Right atrium auricular region (tissue), 2 donors: ENCODE measurements around the gene AQP1. TPM values are rescaled to one million over a fixed set of nuclear protein-coding genes. Genes with fewer than 3 reads are reported as not detected.

Source experiments
- DNase-seq: peaks from one replicate; pipeline ENCODE4 v3.0.0-alpha.2; 2019; ENCODE audit warnings: low spot score
- H3K27ac ChIP-seq, 2 donors: fragments of 200-600 bp; sonication (generic); 1 replicate in 1 of 2; 2 replicates in 1 of 2; pipeline ENCODE4 v1.5.1; 2016 to 2019
- H3K27me3 ChIP-seq, 2 donors: fragments of 200-600 bp; sonication (generic); one replicate each; pipeline versions ENCODE4 v1.5.1 to v1.6.0; 2017 to 2019
- H3K36me3 ChIP-seq: fragments of 200-600 bp; sonication (generic); one replicate; pipeline ENCODE4 v1.5.1; 2016
- H3K4me1 ChIP-seq, 2 donors: fragments of 200-600 bp; sonication (generic); one replicate each; pipeline versions ENCODE4 v1.5.1 to v1.6.0; 2017 to 2019
- H3K4me3 ChIP-seq, 2 donors: fragments of 200-600 bp; sonication (generic); 1 replicate in 1 of 2; 2 replicates in 1 of 2; pipeline ENCODE4 v1.5.1; 2017 to 2019; ENCODE audit warnings: mild to moderate bottlenecking in 1 of 2, moderate library complexity in 1 of 2
- H3K9me3 ChIP-seq, 2 donors: fragments of 200-600 bp; sonication (generic); one replicate each; pipeline ENCODE4 v1.5.1; 2019
- total RNA-seq, 2 donors: library from RNA; depleted of rRNA; stranded (reverse); fragments of >200 nt; gene quantifications; one replicate each; pipeline ENCODE4 v1.1.0, GENCODE V29; 2016
- TF ChIP-seq, protein P1 (sequence below), 2 donors: fragments of 200-600 bp; sonication (generic); IDR thresholded peaks; one replicate each; pipeline ENCODE4 v1.5.1; 2019; ENCODE audit warnings: antibody characterized with exemption in 2 of 2

AQP1 gene
- 100 to 1,000 TPM; 353 to 517 TPM for total RNA-seq

DNA sequence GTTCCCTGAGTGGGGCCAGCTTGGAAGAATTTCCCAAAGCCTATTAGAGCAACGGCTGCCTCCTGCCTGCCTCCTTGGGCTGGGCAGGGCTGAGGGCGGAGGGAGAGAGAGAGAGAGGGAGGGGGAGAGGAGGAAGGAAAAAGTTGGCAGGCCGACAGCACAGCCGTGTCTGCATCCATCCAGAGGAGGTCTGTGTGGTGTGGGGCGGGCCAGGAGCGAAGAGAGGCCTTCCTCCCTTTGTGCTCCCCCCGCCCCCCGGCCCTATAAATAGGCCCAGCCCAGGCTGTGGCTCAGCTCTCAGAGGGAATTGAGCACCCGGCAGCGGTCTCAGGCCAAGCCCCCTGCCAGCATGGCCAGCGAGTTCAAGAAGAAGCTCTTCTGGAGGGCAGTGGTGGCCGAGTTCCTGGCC, at the start of gene AQP1:
Gene AQP1, plus strand, starts transcription at position 293 of the 409 bp plus-strand sequence. Its CDS starts 57 bp downstream, at position 350.
- peaks cover 0 to 98% of the 10 kb centered on the region in 2 donors for H3K4me1 ChIP-seq
- TF ChIP-seq, protein P1, sequence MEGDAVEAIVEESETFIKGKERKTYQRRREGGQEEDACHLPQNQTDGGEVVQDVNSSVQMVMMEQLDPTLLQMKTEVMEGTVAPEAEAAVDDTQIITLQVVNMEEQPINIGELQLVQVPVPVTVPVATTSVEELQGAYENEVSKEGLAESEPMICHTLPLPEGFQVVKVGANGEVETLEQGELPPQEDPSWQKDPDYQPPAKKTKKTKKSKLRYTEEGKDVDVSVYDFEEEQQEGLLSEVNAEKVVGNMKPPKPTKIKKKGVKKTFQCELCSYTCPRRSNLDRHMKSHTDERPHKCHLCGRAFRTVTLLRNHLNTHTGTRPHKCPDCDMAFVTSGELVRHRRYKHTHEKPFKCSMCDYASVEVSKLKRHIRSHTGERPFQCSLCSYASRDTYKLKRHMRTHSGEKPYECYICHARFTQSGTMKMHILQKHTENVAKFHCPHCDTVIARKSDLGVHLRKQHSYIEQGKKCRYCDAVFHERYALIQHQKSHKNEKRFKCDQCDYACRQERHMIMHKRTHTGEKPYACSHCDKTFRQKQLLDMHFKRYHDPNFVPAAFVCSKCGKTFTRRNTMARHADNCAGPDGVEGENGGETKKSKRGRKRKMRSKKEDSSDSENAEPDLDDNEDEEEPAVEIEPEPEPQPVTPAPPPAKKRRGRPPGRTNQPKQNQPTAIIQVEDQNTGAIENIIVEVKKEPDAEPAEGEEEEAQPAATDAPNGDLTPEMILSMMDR (IDR thresholded peaks at IDR 0.05): peak in 1 of 2 donors; percentile 34

DNA sequence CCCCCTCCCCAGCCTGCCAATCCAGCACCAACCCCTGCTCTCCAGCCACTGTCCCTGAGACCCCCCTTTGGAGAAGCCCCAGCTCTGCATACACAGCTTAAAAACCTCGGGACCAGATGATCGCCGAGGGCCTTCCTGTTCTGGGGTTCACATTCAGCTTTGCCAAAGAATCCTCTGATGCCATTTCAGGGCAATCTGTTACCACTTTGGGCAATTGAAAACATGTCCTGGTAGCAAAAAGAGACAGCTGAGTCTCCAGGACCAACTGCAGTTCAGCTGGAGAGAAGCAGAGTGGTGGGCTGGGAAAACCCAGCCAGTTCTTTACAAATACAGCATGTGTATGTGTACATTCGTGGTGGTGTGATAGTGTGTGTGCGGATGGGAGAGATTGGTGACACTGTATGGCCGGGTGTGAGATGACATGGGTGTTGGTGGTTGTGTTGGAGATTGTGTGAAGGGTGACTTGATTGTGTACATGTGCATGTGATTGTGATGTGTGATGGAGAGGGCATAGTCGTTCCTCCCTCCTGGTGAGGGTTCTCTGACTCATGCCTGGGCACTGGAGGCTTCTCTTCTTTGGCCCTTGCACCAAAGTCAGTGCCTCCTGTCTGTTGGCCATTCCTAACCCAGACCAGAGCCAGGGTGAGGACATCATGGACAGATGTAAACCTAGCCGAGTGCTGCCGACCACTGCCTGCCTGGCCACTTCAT, 48.5 kb upstream of the AQP1 start:
- Histone ChIP-seq H3K4me1 (peaks cover 0 to 52% of the 10 kb centered on the region in 2 donors), H3K36me3 (no peaks in the 10 kb centered on the region), H3K9me3 (no peaks in the 10 kb centered on the region), H3K27ac (peak overlapping the region in 1 of 2 donors; percentile 16), H3K4me3 (no peak overlapping the region), H3K27me3 (no peaks in the 10 kb centered on the region)
- TF ChIP-seq, protein P1 (IDR thresholded peaks at IDR 0.05): no peak
- DNase-seq: no peak

More for the DNA sequence above, at the start of gene AQP1:
- Histone ChIP-seq H3K36me3 (no peaks in the 10 kb centered on the region), H3K9me3 (no peaks in the 10 kb centered on the region), H3K27ac (peak within 1 kb of the TSS; percentile 82 to 94), H3K4me3 (peak within 1 kb of the TSS; percentile 44 to 54), H3K27me3 (no peaks in the 10 kb centered on the region)
- DNase-seq: peak; percentile 72

DNA sequence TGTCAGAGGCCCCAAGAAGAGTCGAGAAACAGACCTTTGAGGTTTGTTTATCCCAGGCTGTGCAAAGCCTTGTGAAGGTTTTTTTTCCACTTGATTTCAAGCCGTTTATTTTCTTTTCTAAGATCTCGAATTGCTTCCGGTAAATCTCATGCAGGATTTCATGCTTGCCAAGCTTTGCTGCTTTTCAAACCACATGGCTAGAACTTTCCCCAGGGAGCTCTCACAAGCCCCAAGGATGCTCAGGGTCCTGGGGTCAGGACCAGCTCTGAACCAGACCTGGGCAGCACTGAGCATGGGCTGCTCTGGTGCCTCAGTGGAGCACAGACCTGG, 48.0 kb upstream of the AQP1 start:
- peaks cover 0 to 58% of the 10 kb centered on the region in 2 donors for H3K4me1 ChIP-seq
- DNase-seq: no peak
- no peaks in the 10 kb centered on the region for H3K27me3 ChIP-seq
- no peaks in the 10 kb centered on the region for H3K36me3 ChIP-seq
- TF ChIP-seq, protein P1 (IDR thresholded peaks at IDR 0.05): no peak
- H3K4me3 ChIP-seq: no peak overlapping the region
- no peaks in the 10 kb centered on the region for H3K9me3 ChIP-seq
- H3K27ac ChIP-seq: peak overlapping the region in 1 of 2 donors; percentile 16

DNA sequence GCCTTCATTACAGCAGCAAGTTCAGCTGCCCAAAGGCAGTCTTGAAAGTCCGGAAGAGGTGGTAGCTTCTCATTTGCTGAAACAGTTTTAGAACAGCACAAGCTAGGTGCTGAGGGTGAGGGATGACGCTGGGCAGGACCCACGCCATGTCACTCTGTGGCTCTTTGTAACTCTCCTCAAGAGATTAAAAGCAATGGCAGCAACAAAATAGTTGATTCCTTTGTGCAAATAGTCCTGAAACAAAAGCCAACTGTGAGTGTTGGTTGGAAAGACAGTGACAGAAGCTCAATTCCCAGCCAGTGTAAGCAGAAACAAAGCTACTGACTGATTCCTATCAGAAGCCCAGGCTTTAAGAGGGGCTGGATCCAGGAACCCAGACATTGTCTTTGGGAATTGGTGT, 47.6 kb upstream of the AQP1 start:
- DNase-seq: no peak
- Histone ChIP-seq H3K4me1 (peaks cover 0 to 61% of the 10 kb centered on the region in 2 donors), H3K4me3 (no peak overlapping the region), H3K27ac (no peak overlapping the region), H3K9me3 (no peaks in the 10 kb centered on the region), H3K27me3 (no peaks in the 10 kb centered on the region), H3K36me3 (no peaks in the 10 kb centered on the region)
- TF ChIP-seq, protein P1 (IDR thresholded peaks at IDR 0.05): no peak

DNA sequence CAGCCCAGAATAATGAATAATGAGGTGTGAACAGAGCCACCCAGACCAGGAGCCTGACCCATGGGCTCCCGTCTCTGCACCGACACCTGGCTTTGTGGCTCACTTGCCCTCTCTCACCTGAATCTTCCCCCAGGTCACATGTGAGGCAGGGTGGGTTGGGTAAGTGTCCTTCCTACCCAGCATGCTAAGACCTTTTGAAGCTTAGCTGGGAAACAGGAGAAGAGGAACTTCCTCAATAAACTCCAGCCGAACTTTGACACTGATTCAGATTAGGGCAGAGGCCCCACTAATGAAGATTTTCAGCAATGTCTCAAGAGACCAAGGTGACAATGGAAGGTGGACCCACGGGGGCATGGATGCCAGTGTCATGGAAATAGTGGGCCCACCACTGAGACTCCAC, 46.6 kb upstream of the AQP1 start:
- DNase-seq: no peak
- TF ChIP-seq, protein P1 (IDR thresholded peaks at IDR 0.05): no peak
- Histone ChIP-seq H3K4me1 (peaks cover 0 to 66% of the 10 kb centered on the region in 2 donors), H3K9me3 (no peaks in the 10 kb centered on the region), H3K27me3 (no peaks in the 10 kb centered on the region), H3K27ac (no peak overlapping the region), H3K36me3 (no peaks in the 10 kb centered on the region), H3K4me3 (no peak overlapping the region)

DNA sequence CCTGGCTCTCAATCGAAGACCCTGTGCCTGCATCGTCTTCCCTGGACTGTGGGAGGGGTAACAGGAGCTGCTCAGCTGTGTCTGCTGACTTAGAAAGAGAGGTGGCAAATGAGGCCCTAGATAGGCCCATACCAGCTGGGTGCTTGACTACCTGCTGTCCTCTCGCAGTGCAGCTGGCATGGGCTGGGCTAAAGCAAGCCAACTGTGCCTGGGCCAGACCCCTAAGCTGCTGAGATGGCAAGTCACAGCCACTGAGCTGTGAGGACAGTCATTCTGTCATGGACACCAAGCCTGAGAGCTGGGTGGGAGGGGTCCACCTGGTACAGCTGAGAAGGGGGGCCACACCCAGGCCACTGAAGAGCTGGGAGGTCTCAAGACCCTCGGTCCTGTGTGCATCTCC, 45.8 kb upstream of the AQP1 start:
- no peak for DNase-seq
- H3K27ac ChIP-seq: no peak overlapping the region
- no peak overlapping the region for H3K4me3 ChIP-seq
- TF ChIP-seq, protein P1 (IDR thresholded peaks at IDR 0.05): no peak
- no peaks in the 10 kb centered on the region for H3K36me3 ChIP-seq
- H3K27me3 ChIP-seq: no peaks in the 10 kb centered on the region
- H3K4me1 ChIP-seq: peaks cover 0 to 69% of the 10 kb centered on the region in 2 donors
- H3K9me3 ChIP-seq: no peaks in the 10 kb centered on the region
